Astrocyte (in vitro differentiated cells and primary cell): ENCODE data around the gene CDH23. TPM values are rescaled to one million over a fixed set of nuclear protein-coding genes. Genes with fewer than 3 reads are reported as not detected.

ENCODE experiments used
- DNase-seq: peaks from one replicate; pipeline ENCODE4 v3.0.0-alpha.2; 2010; ENCODE audit warnings: low read depth
- FAIRE-seq: peaks from 2 replicates; lab custom pipeline; 2011; peaks lifted over from hg19 to GRCh38; lab: Jason Lieb, UNC
- H2AFZ ChIP-seq: 2 replicates; pipeline ENCODE4 v1.6.0; 2012; ENCODE audit warnings: low read depth, low read length, inconsistent platforms
- H3K27ac ChIP-seq: 2 replicates; pipeline ENCODE4 v1.5.1; 2011; ENCODE audit warnings: low read depth, low read length, inconsistent platforms
- H3K27me3 ChIP-seq: 2 replicates; pipeline ENCODE4 v1.6.0; 2011; ENCODE audit warnings: low read length, inconsistent platforms; ENCODE audit not compliant: insufficient read depth
- H3K36me3 ChIP-seq: 2 replicates; pipeline ENCODE4 v1.5.1; 2011; ENCODE audit warnings: low read length, inconsistent platforms; ENCODE audit not compliant: insufficient read depth
- H3K4me1 ChIP-seq: 2 replicates; pipeline ENCODE4 v1.5.1; 2011; ENCODE audit warnings: low read length, inconsistent platforms; ENCODE audit not compliant: insufficient read depth
- H3K4me2 ChIP-seq: 2 replicates; pipeline ENCODE4 v1.6.0; 2012; ENCODE audit warnings: low read length, inconsistent platforms
- H3K4me3 ChIP-seq: 2 replicates; pipeline ENCODE4 v1.5.1; 2011; ENCODE audit warnings: low read depth, mild to moderate bottlenecking, low read length, inconsistent platforms; ENCODE audit not compliant: insufficient read depth
- H3K79me2 ChIP-seq: 2 replicates; pipeline ENCODE4 v1.6.0; 2012; ENCODE audit warnings: mild to moderate bottlenecking, low read length, inconsistent platforms; ENCODE audit not compliant: insufficient read depth
- H3K9ac ChIP-seq: 2 replicates; pipeline ENCODE4 v1.6.0; 2012; ENCODE audit warnings: mild to moderate bottlenecking, low read length, inconsistent platforms
- H3K9me3 ChIP-seq: 2 replicates; pipeline ENCODE4 v1.5.1; 2012; ENCODE audit warnings: low read depth, mild to moderate bottlenecking, low read length, inconsistent platforms; ENCODE audit not compliant: insufficient read depth
- H4K20me1 ChIP-seq: 2 replicates; pipeline ENCODE4 v1.6.0; 2012; ENCODE audit warnings: low read length, inconsistent platforms; ENCODE audit not compliant: insufficient read depth
- H3K27ac Mint-ChIP-seq: one replicate; pipeline ENCODE4 v1.8.0; 2021; ENCODE audit warnings: mild to moderate bottlenecking, mixed read lengths; ENCODE audit not compliant: unreplicated experiment
- H3K27me3 Mint-ChIP-seq: one replicate; pipeline ENCODE4 v1.8.0; 2021; ENCODE audit warnings: low read depth, mixed read lengths; ENCODE audit not compliant: unreplicated experiment
- H3K36me3 Mint-ChIP-seq: one replicate; pipeline ENCODE4 v1.8.0; 2021; ENCODE audit warnings: low read depth, mixed read lengths; ENCODE audit not compliant: unreplicated experiment
- H3K4me1 Mint-ChIP-seq: one replicate; pipeline ENCODE4 v1.8.0; 2021; ENCODE audit warnings: low read depth, mixed read lengths; ENCODE audit not compliant: unreplicated experiment
- H3K4me3 Mint-ChIP-seq: one replicate; pipeline ENCODE4 v1.8.0; 2021; ENCODE audit warnings: mild to moderate bottlenecking, moderate library complexity, mixed read lengths; ENCODE audit not compliant: unreplicated experiment
- H3K9me3 Mint-ChIP-seq: one replicate; pipeline ENCODE4 v1.8.0; 2021; ENCODE audit warnings: mild to moderate bottlenecking, mixed read lengths; ENCODE audit not compliant: unreplicated experiment
- CTCF ChIP-seq: IDR thresholded peaks from 2 replicates; pipeline ENCODE4 v1.5.1; 2011; ENCODE audit warnings: low read depth, mild to moderate bottlenecking, inconsistent platforms, low read length, moderate library complexity; ENCODE audit not compliant: insufficient read depth
- EZH2 ChIP-seq: IDR thresholded peaks from 2 replicates; pipeline ENCODE4 v1.6.1; 2012; ENCODE audit warnings: mild to moderate bottlenecking, low read length, inconsistent platforms; ENCODE audit not compliant: insufficient read depth
- total RNA-seq: library from RNA; stranded (reverse); gene quantifications from 2 replicates; pipeline ENCODE4 v1.2.1, GENCODE V29; 2021

Gene CDH23
- total RNA-seq, 1 donor from 2014 or later = not detected

GRCh38 chr10:71816936-71817618, 420.4 kb downstream of the CDH23 start:
- no peak overlapping the region for H3K4me2 ChIP-seq
- H3K36me3 ChIP-seq = peaks cover 36% of the 10 kb centered on the region
- no peak overlapping the region for H3K4me3 ChIP-seq
- no peaks in the 10 kb centered on the region for H3K79me2 ChIP-seq
- TF ChIP-seq CTCF (no peak), EZH2 (no peak)
- Mint-ChIP-seq H3K4me1 (peaks cover 11% of the 10 kb centered on the region), H3K9me3 (no peaks in the 10 kb centered on the region), H3K36me3 (peaks cover 40% of the 10 kb centered on the region), H3K27ac (no peak overlapping the region), H3K4me3 (no peak overlapping the region), H3K27me3 (no peaks in the 10 kb centered on the region)
- DNase-seq (no peak), FAIRE-seq (no peak)
- no peaks in the 10 kb centered on the region for H3K9me3 ChIP-seq
- H2AFZ ChIP-seq = no peak overlapping the region
- H3K27ac ChIP-seq = no peak overlapping the region
- no peaks in the 10 kb centered on the region for H3K27me3 ChIP-seq
- H3K9ac ChIP-seq = no peak overlapping the region
- peaks cover 93% of the 10 kb centered on the region for H4K20me1 ChIP-seq
- H3K4me1 ChIP-seq = peaks cover 3% of the 10 kb centered on the region

- Histone ChIP-seq H3K4me1 (peaks cover 9% of the 10 kb centered on the region), H3K79me2 (no peaks in the 10 kb centered on the region), H3K9ac (no peak overlapping the region), H3K4me2 (no peak overlapping the region), H3K9me3 (no peaks in the 10 kb centered on the region), H3K36me3 (peaks cover 36% of the 10 kb centered on the region), H3K27ac (no peak overlapping the region), H3K27me3 (no peaks in the 10 kb centered on the region), H2AFZ (no peak overlapping the region), H4K20me1 (peaks cover 96% of the 10 kb centered on the region), H3K4me3 (no peak overlapping the region)
- TF ChIP-seq CTCF (no peak), EZH2 (no peak)
- H3K27me3 Mint-ChIP-seq = no peaks in the 10 kb centered on the region
- no peaks in the 10 kb centered on the region for H3K9me3 Mint-ChIP-seq
- H3K4me3 Mint-ChIP-seq = no peak overlapping the region
- DNase-seq = no peak
- H3K4me1 Mint-ChIP-seq = peaks cover 17% of the 10 kb centered on the region
- peaks cover 41% of the 10 kb centered on the region for H3K36me3 Mint-ChIP-seq
- FAIRE-seq = no peak
- no peak overlapping the region for H3K27ac Mint-ChIP-seq
Observed at GRCh38 chr10:71817831-71818655, 421.3 kb downstream of the CDH23 start.
